ENCODE results near the gene CEACAM4.

CEACAM4 gene

GRCh38 chr19:41616792-41617621 lies 9.9 kb downstream of the CEACAM4 start:
- FAIRE-seq, result no peak

GRCh38 chr19:41615207-41615606 lies 11.7 kb downstream of the CEACAM4 start:
- no peak for FAIRE-seq

GRCh38 chr19:41612483-41612882 lies 14.4 kb downstream of the CEACAM4 start:
- FAIRE-seq, result no peak

GRCh38 chr19:41610789-41611188 lies 16.1 kb downstream of the CEACAM4 start:
- FAIRE-seq, result no peak

GRCh38 chr19:41607668-41608067 lies 19.2 kb downstream of the CEACAM4 start:
- FAIRE-seq, result no peak

- no peak for FAIRE-seq
Measured at GRCh38 chr19:41606215-41606837, 20.5 kb downstream of the CEACAM4 start.

GRCh38 chr19:41604831-41605230 lies 22.0 kb downstream of the CEACAM4 start:
- no peak for FAIRE-seq

GRCh38 chr19:41601771-41602170 lies 25.1 kb downstream of the CEACAM4 start:
- FAIRE-seq, result no peak

GRCh38 chr19:41599175-41599966 lies 27.5 kb downstream of the CEACAM4 start:
- no peak for FAIRE-seq

- no peak for FAIRE-seq
Measured at GRCh38 chr19:41597600-41598041, 29.3 kb downstream of the CEACAM4 start.

- no peak for FAIRE-seq
Measured at GRCh38 chr19:41595890-41596280, 31.0 kb downstream of the CEACAM4 start.

GRCh38 chr19:41595258-41595889 lies 31.5 kb downstream of the CEACAM4 start:
- FAIRE-seq, result peak; percentile 51

- FAIRE-seq, result no peak
Measured at GRCh38 chr19:41591951-41592562, 34.8 kb downstream of the CEACAM4 start.

- no peak for FAIRE-seq
Measured at GRCh38 chr19:41590936-41591335, 35.9 kb downstream of the CEACAM4 start.

- no peak for FAIRE-seq
Measured at GRCh38 chr19:41589371-41589770, 37.5 kb downstream of the CEACAM4 start.

- no peak for FAIRE-seq
Measured at GRCh38 chr19:41588497-41589209, 38.2 kb downstream of the CEACAM4 start.

GRCh38 chr19:41587838-41588210 lies 39.0 kb downstream of the CEACAM4 start:
- FAIRE-seq, result no peak

GRCh38 chr19:41587101-41587837 lies 39.6 kb downstream of the CEACAM4 start:
- no peak for FAIRE-seq

GRCh38 chr19:41586064-41586463 lies 40.8 kb downstream of the CEACAM4 start:
- no peak for FAIRE-seq

GRCh38 chr19:41584931-41585330 lies 41.9 kb downstream of the CEACAM4 start:
- FAIRE-seq, result no peak

- FAIRE-seq, result no peak
Measured at GRCh38 chr19:41584260-41584810, 42.5 kb downstream of the CEACAM4 start.
